H1 (cell line): ENCODE data around the gene TGM5. TPM values are rescaled to one million over a fixed set of nuclear protein-coding genes. Genes with fewer than 3 reads are reported as not detected.

Source experiments
- CTCF ChIA-PET: fragments of 300-600 bp; sonication (Branson Sonifier 250); formaldehyde crosslinking; loops from one replicate; lab custom pipeline; 2021; ENCODE audit not compliant: partially characterized antibody; lab: Charles Lee
- POLR2A ChIA-PET: fragments of 300-600 bp; sonication (Branson Sonifier 250); formaldehyde crosslinking; loops from one replicate; lab custom pipeline; 2021; ENCODE audit warnings: inconsistent platforms; ENCODE audit not compliant: partially characterized antibody; lab: Charles Lee
- DNase-seq, 2 experiments: peaks; one replicate each; pipeline versions ENCODE4 v3.0.0 to v3.0.0-alpha.2; 2010 to 2022; ENCODE audit warnings: low spot score in 2 of 2, low read depth in 1 of 2, mixed read lengths in 1 of 2
- FAIRE-seq: peaks from 2 replicates; lab custom pipeline; 2011; peaks lifted over from hg19 to GRCh38; lab: Jason Lieb, UNC
- H2AFZ ChIP-seq: 2 replicates; pipeline ENCODE4 v1.8.1; 2012; ENCODE audit warnings: low read length, inconsistent platforms
- H2AK5ac ChIP-seq: 2 replicates; pipeline ENCODE4 v1.6.1; 2013; ENCODE audit warnings: low read depth, low read length
- H2BK120ac ChIP-seq: replicated peaks from 2 replicates; pipeline ENCODE3; 2013; ENCODE audit warnings: low read depth, low read length, inconsistent platforms
- H2BK12ac ChIP-seq: 2 replicates; pipeline ENCODE4 v1.6.1; 2013; ENCODE audit warnings: low read depth, low read length
- H2BK15ac ChIP-seq: 2 replicates; pipeline ENCODE4 v1.6.1; 2013; ENCODE audit warnings: low read length
- H2BK20ac ChIP-seq: 2 replicates; pipeline ENCODE4 v1.6.1; 2013; ENCODE audit warnings: low read length
- H2BK5ac ChIP-seq: 2 replicates; pipeline ENCODE4 v1.6.1; 2013; ENCODE audit warnings: low read depth, low read length
- H3K14ac ChIP-seq: 2 replicates; pipeline ENCODE4 v1.6.1; 2013; ENCODE audit warnings: inconsistent platforms; ENCODE audit not compliant: insufficient read length
- H3K18ac ChIP-seq: 2 replicates; pipeline ENCODE4 v1.6.1; 2013; ENCODE audit warnings: low read length; ENCODE audit errors: extremely low read depth
- H3K23ac ChIP-seq: 2 replicates; pipeline ENCODE4 v1.6.1; 2013; ENCODE audit warnings: inconsistent platforms; ENCODE audit not compliant: insufficient read length
- H3K23me2 ChIP-seq: 2 replicates; pipeline ENCODE4 v1.6.1; 2013; ENCODE audit warnings: low read depth, low read length
- H3K27ac ChIP-seq: 2 replicates; pipeline ENCODE4 v1.6.1; 2011; ENCODE audit warnings: low read depth, low read length, inconsistent platforms
- H3K27me3 ChIP-seq, 4 experiments: replicated peaks in 1 of 4; 1 replicate in 1 of 4; 2 replicates in 3 of 4; pipeline versions ENCODE4 v1.6.1 to v1.8.1; 2011 to 2013; ENCODE audit warnings: low read length in 3 of 4, mild to moderate bottlenecking in 3 of 4, inconsistent platforms in 2 of 4, mixed read lengths in 2 of 4, moderate library complexity in 1 of 4; ENCODE audit not compliant: control insufficient read depth in 3 of 4, insufficient read depth in 3 of 4; ENCODE audit errors: extremely low read depth in 1 of 4
- H3K36me3 ChIP-seq, 4 experiments: 2 replicates each; pipeline versions ENCODE4 v1.6.1 to v1.8.1; 2011 to 2013; ENCODE audit warnings: mild to moderate bottlenecking in 4 of 4, low read length in 3 of 4, moderate library complexity in 2 of 4, control low read depth in 1 of 4, inconsistent platforms in 1 of 4; ENCODE audit not compliant: insufficient read depth in 4 of 4, control insufficient read depth in 2 of 4
- H3K4ac ChIP-seq: replicated peaks from 2 replicates; pipeline ENCODE3; 2013; ENCODE audit warnings: low read length, low read depth, mixed read lengths, inconsistent platforms; ENCODE audit not compliant: insufficient read length
- H3K4me1 ChIP-seq, 4 experiments: replicated peaks in 1 of 4; 1 replicate in 1 of 4; 2 replicates in 3 of 4; pipeline versions ENCODE4 v1.6.1 to v1.8.1; 2011 to 2013; ENCODE audit warnings: low read length in 3 of 4, inconsistent platforms in 2 of 4, mixed read lengths in 1 of 4; ENCODE audit not compliant: insufficient read depth in 4 of 4, control insufficient read depth in 3 of 4
- H3K4me2 ChIP-seq, 2 experiments: 2 replicates each; pipeline versions ENCODE4 v1.6.1 to v1.8.1; 2011 to 2013; ENCODE audit warnings: low read depth in 2 of 2, low read length in 2 of 2, control low read depth in 1 of 2, inconsistent platforms in 1 of 2, mild to moderate bottlenecking in 1 of 2; ENCODE audit not compliant: insufficient read depth in 1 of 2
- H3K4me3 ChIP-seq, 4 experiments: fragments of 200-600, 300-600 bp in 1 of 4; sonication (generic), shearing (Covaris generic), sonication (Bioruptor Twin) in 1 of 4; 2 replicates each; pipeline versions ENCODE4 v1.5.1 to v1.8.1; 2011 to 2016; ENCODE audit warnings: low read length in 4 of 4, low read depth in 3 of 4, control low read depth in 2 of 4, inconsistent platforms in 2 of 4, mild to moderate bottlenecking in 2 of 4, mixed read lengths in 1 of 4, moderate library complexity in 1 of 4; ENCODE audit not compliant: insufficient read depth in 2 of 4; ENCODE audit errors: extremely low read depth in 1 of 4
- H3K56ac ChIP-seq: replicated peaks from 2 replicates; pipeline ENCODE3; 2013; ENCODE audit warnings: low read depth, mild to moderate bottlenecking, mixed read lengths, low read length, inconsistent platforms; ENCODE audit not compliant: insufficient read length
- H3K79me1 ChIP-seq: 2 replicates; pipeline ENCODE4 v1.6.1; 2013; ENCODE audit warnings: low read depth, low read length, control low read depth
- H3K79me2 ChIP-seq, 2 experiments: 2 replicates each; pipeline versions ENCODE4 v1.6.1 to v1.8.1; 2012 to 2013; ENCODE audit warnings: low read length in 2 of 2, mild to moderate bottlenecking in 2 of 2, inconsistent platforms in 1 of 2; ENCODE audit not compliant: insufficient read depth in 2 of 2, control insufficient read depth in 1 of 2
- H3K9ac ChIP-seq, 4 experiments: replicated peaks in 1 of 4; 1 replicate in 1 of 4; 2 replicates in 3 of 4; pipeline versions ENCODE4 v1.6.1 to v1.8.1; 2011 to 2013; ENCODE audit warnings: low read depth in 3 of 4, low read length in 3 of 4, control low read depth in 2 of 4, mild to moderate bottlenecking in 2 of 4, moderate library complexity in 2 of 4, inconsistent platforms in 1 of 4; ENCODE audit errors: extremely low read depth in 1 of 4
- H3K9me3 ChIP-seq, 2 experiments: 2 replicates each; pipeline versions ENCODE4 v1.6.1 to v1.8.1; 2012 to 2013; ENCODE audit warnings: mild to moderate bottlenecking in 2 of 2, moderate library complexity in 2 of 2, control low read depth in 1 of 2, inconsistent platforms in 1 of 2, low read depth in 1 of 2, low read length in 1 of 2, mixed read lengths in 1 of 2; ENCODE audit not compliant: insufficient read depth in 2 of 2
- H4K20me1 ChIP-seq, 2 experiments: replicated peaks in 1 of 2; 2 replicates each; pipeline versions ENCODE3 to v1.8.1; 2011 to 2013; ENCODE audit warnings: inconsistent platforms in 2 of 2, low read length in 2 of 2, mild to moderate bottlenecking in 1 of 2; ENCODE audit not compliant: insufficient read depth in 2 of 2, control insufficient read depth in 1 of 2
- H4K5ac ChIP-seq: 2 replicates; pipeline ENCODE4 v1.6.1; 2013; ENCODE audit warnings: low read length, low read depth, mixed read lengths, inconsistent platforms; ENCODE audit not compliant: insufficient read length
- H4K8ac ChIP-seq: 2 replicates; pipeline ENCODE4 v1.8.0; 2013; ENCODE audit warnings: mild to moderate bottlenecking, moderate library complexity, low read length, inconsistent platforms; ENCODE audit not compliant: insufficient read depth; ENCODE audit errors: extremely low read depth
- H4K91ac ChIP-seq: replicated peaks from 2 replicates; pipeline ENCODE3; 2013; ENCODE audit warnings: low read length, mixed read lengths, inconsistent platforms; ENCODE audit not compliant: insufficient read length
- ASH2L ChIP-seq: fragments of 200-600, 300-600 bp; sonication (generic); IDR thresholded peaks from one replicate; pipeline ENCODE4 v1.7.1; 2017; ENCODE audit warnings: low read length
- GABPA ChIP-seq: IDR thresholded peaks from 2 replicates; pipeline ENCODE4 v1.6.1; 2011; ENCODE audit warnings: mild to moderate bottlenecking, low read length, moderate library complexity, borderline replicate concordance; ENCODE audit not compliant: insufficient read depth
- ZNF274 ChIP-seq: IDR thresholded peaks from 2 replicates; pipeline ENCODE4 v1.7.0; 2012; ENCODE audit warnings: low read length, borderline replicate concordance; ENCODE audit errors: extremely low read depth
- WGBS, 2 experiments: shearing (Covaris generic) in 1 of 2; methylation state at CpG; one replicate each; pipeline versions ENCODE4 v1.1.6 to v1.1.7; 2013 to 2015; ENCODE audit warnings: low lambda C conversion rate in 2 of 2, mixed read lengths in 2 of 2, inconsistent platforms in 1 of 2, low coverage in 1 of 2, missing lambda C conversion rate in 1 of 2; ENCODE audit not compliant: insufficient replicate concordance in 2 of 2, insufficient coverage in 1 of 2, insufficient read length in 1 of 2; ENCODE audit errors: extremely low coverage in 1 of 2, missing lambda C conversion rate in 1 of 2; 5-methylcytosine and 5-hydroxymethylcytosine counted together
- polyA plus RNA-seq, 7 experiments: library from polyadenylated mRNA; depleted of rRNA in 3 of 7; stranded (reverse) in 5 of 7; unstranded in 2 of 7; fragments of >200 nt in 5 of 7; fragments of 200-250 nt in 2 of 7; gene quantifications; 1 replicate in 5 of 7; 2 replicates in 1 of 7; 4 replicates in 1 of 7; pipeline versions ENCODE4 v1.2.1 to v1.2.3, GENCODE V29; 2011 to 2013; ENCODE audit warnings: missing spikeins in 2 of 7, mixed read lengths in 2 of 7
- total RNA-seq: library from RNA; stranded (reverse); fragmentation: NEBNext Ultra II Directional; extraction: Animal tissue kit (Norgen Biotek cat#: 25700); gene quantifications from 2 replicates; pipeline ENCODE4 v1.2.1, GENCODE V29; 2021

TGM5 gene
- total and polyA plus RNA-seq, 2 of the 8 experiments (the other 6 are each of a cell fraction or from before 2014, with no cell fraction given): not detected

GRCh38 chr15:43194795-43195194 is 71.9 kb downstream of the TGM5 start:
- H4K20me1 ChIP-seq: no peaks in the 10 kb centered on the region
- no peak overlapping the region for H3K4ac ChIP-seq
- H3K27me3 ChIP-seq: no peaks in the 10 kb centered on the region
- WGBS, 2 experiments: 88% methylated on average over 2 of the region's 2 CpGs; no CpG with 5 or more reads in 1 of the 2 experiments
- H3K79me2 ChIP-seq: no peaks in the 10 kb centered on the region
- no peak overlapping the region for H3K23ac ChIP-seq
- no peak overlapping the region for H2BK120ac ChIP-seq
- H3K9ac ChIP-seq: no peak overlapping the region
- no peak overlapping the region for H3K27ac ChIP-seq
- no peak overlapping the region for H3K14ac ChIP-seq
- H2BK12ac ChIP-seq: no peak overlapping the region
- H3K18ac ChIP-seq: no peak overlapping the region
- H3K56ac ChIP-seq: no peak overlapping the region
- no peaks in the 10 kb centered on the region for H3K23me2 ChIP-seq
- H2BK5ac ChIP-seq: no peak overlapping the region
- ChIA-PET CTCF (interaction anchor here (0.7 to 7.5 kb wide), 6 partner anchors 10 to 124 kb away, joined by 3 to 58 read pairs (median 6); no protein-coding TSS in a partner anchor), POLR2A (no interaction called here)
- H2AFZ ChIP-seq: no peak overlapping the region
- H4K5ac ChIP-seq: no peak overlapping the region
- FAIRE-seq: no peak
- H3K9me3 ChIP-seq: peaks cover 0 to 6% of the 10 kb centered on the region in 2 experiments; a peak in 1 of 4 replicates
- H2BK15ac ChIP-seq: no peak overlapping the region
- H3K4me1 ChIP-seq: no peaks in the 10 kb centered on the region
- H2BK20ac ChIP-seq: no peak overlapping the region
- no peak overlapping the region for H2AK5ac ChIP-seq
- no peak overlapping the region for H3K4me3 ChIP-seq
- no peak overlapping the region for H4K91ac ChIP-seq
- no peak for DNase-seq
- H4K8ac ChIP-seq: no peak overlapping the region
- H3K36me3 ChIP-seq: peaks cover 0 to 26% (median 3%) of the 10 kb centered on the region in 4 experiments; a peak in 5 of 8 replicates
- no peak overlapping the region for H3K4me2 ChIP-seq
- no peaks in the 10 kb centered on the region for H3K79me1 ChIP-seq
- TF ChIP-seq ZNF274: no peak
- TF ChIP-seq GABPA: no peak
- no peak for TF ChIP-seq ASH2L
